Measurements from ENCODE around the gene SHF.

The SHF gene

GRCh38 chr15:45146405-45146804 is 41.4 kb downstream of the SHF start:
- no peak for TF ChIP-seq CTCF (conservative IDR thresholded peaks at IDR 0.05; ENCODE audit: low read depth, low read length)
- no peak overlapping the region for H3K4me3 ChIP-seq (ENCODE audit: low read depth, low read length)
- peak; percentile 11 for DNase-seq (ENCODE audit: low read depth)

GRCh38 chr15:45144775-45145174 is 43.0 kb downstream of the SHF start:
- no peak for TF ChIP-seq CTCF (conservative IDR thresholded peaks at IDR 0.05; ENCODE audit: low read depth, low read length)
- no peak overlapping the region for H3K4me3 ChIP-seq (ENCODE audit: low read depth, low read length)

GRCh38 chr15:45143946-45144345 is 43.8 kb downstream of the SHF start:
- no peak overlapping the region for H3K4me3 ChIP-seq (ENCODE audit: low read depth, low read length)
- TF ChIP-seq CTCF (conservative IDR thresholded peaks at IDR 0.05; ENCODE audit: low read depth, low read length), result no peak
- DNase-seq (ENCODE audit: low read depth), result no peak

More at GRCh38 chr15:45144775-45145174, 43.0 kb downstream of the SHF start:
- DNase-seq (ENCODE audit: low read depth), result no peak

- DNase-seq (ENCODE audit: low read depth), result no peak
- no peak for TF ChIP-seq CTCF (conservative IDR thresholded peaks at IDR 0.05; ENCODE audit: low read depth, low read length)
- no peak overlapping the region for H3K4me3 ChIP-seq (ENCODE audit: low read depth, low read length)
These were observed 44.7 kb downstream of the SHF start for GRCh38 chr15:45143056-45143455.

- no peak for TF ChIP-seq CTCF (conservative IDR thresholded peaks at IDR 0.05; ENCODE audit: low read depth, low read length)
- H3K4me3 ChIP-seq (ENCODE audit: low read depth, low read length), result no peak overlapping the region
- DNase-seq (ENCODE audit: low read depth), result no peak
These were observed 46.4 kb downstream of the SHF start for GRCh38 chr15:45141386-45141785.

GRCh38 chr15:45140557-45141250 is 47.1 kb downstream of the SHF start:
- no peak overlapping the region for H3K4me3 ChIP-seq (ENCODE audit: low read depth, low read length)
- TF ChIP-seq CTCF (conservative IDR thresholded peaks at IDR 0.05; ENCODE audit: low read depth, low read length), result no peak
- no peak for DNase-seq (ENCODE audit: low read depth)

- no peak for TF ChIP-seq CTCF (conservative IDR thresholded peaks at IDR 0.05; ENCODE audit: low read depth, low read length)
- no peak overlapping the region for H3K4me3 ChIP-seq (ENCODE audit: low read depth, low read length)
- no peak for DNase-seq (ENCODE audit: low read depth)
These were observed 48.0 kb downstream of the SHF start for GRCh38 chr15:45139770-45140169.
